GDM1 (cell line): Measurements from ENCODE around the gene PANX2.

Source experiments
- DNase-seq: peaks from one replicate; lab custom pipeline; 2025; lab: John Stamatoyannopoulos, UW

PANX2 gene

DNA sequence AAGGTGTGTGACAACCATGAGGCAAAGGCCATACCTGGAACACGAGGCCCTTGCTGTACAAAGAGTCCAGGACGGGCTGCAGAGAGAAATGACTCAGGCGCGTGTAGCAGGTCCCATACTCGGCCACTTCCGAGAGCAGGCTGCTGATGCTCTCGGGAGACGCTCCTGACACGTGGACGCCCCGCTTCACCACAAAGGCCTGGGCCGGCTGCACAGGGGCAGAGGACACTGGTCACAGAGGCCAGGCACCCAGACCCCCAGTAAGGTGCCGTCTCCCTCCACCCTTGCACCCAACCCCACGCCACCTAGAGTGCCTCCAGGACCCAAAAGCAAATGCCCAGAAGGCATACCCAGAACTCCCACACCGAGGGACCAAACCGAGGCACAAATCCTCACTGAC is 58.8 kb downstream of the PANX2 start:
- no peak for DNase-seq
